Mesendoderm (in vitro differentiated cells): ENCODE data around the gene ELP2.

Experiments
- DNase-seq: peaks from one replicate; pipeline ENCODE4 v3.0.0; 2013
- H2AK5ac ChIP-seq: 2 replicates; pipeline ENCODE4 v1.6.1; 2013; ENCODE audit warnings: low read length, inconsistent platforms
- H2BK120ac ChIP-seq: 2 replicates; pipeline ENCODE4 v1.6.1; 2013; ENCODE audit warnings: low read depth, mild to moderate bottlenecking, low read length, moderate library complexity, mixed read lengths
- H2BK15ac ChIP-seq: replicated peaks from 2 replicates; pipeline ENCODE4 v1.6.1; 2013; ENCODE audit warnings: low read depth, mild to moderate bottlenecking, moderate library complexity
- H2BK5ac ChIP-seq: 2 replicates; pipeline ENCODE4 v1.6.1; 2013; ENCODE audit warnings: low read length, inconsistent platforms
- H3K18ac ChIP-seq: 2 replicates; pipeline ENCODE4 v1.6.1; 2013; ENCODE audit warnings: mild to moderate bottlenecking, low read length, mixed read lengths
- H3K23ac ChIP-seq: one replicate; pipeline ENCODE4 v1.6.1; 2013; ENCODE audit warnings: low read length
- H3K27ac ChIP-seq: 2 replicates; pipeline ENCODE4 v1.5.1; 2013; ENCODE audit warnings: low read depth, mild to moderate bottlenecking, inconsistent platforms, low read length, moderate library complexity
- H3K27me3 ChIP-seq: 2 replicates; pipeline ENCODE4 v1.6.1; 2013; ENCODE audit warnings: low read length, control low read depth, mild to moderate bottlenecking, inconsistent platforms; ENCODE audit not compliant: insufficient read depth, poor library complexity
- H3K36me3 ChIP-seq: 2 replicates; pipeline ENCODE4 v1.6.1; 2013; ENCODE audit warnings: low read length, inconsistent platforms; ENCODE audit not compliant: control insufficient read depth, insufficient read depth
- H3K4ac ChIP-seq: one replicate; pipeline ENCODE4 v1.6.1; 2013; ENCODE audit warnings: low read depth, mild to moderate bottlenecking, low read length, moderate library complexity
- H3K4me1 ChIP-seq: 2 replicates; pipeline ENCODE4 v1.6.1; 2013; ENCODE audit warnings: low read depth, low read length, inconsistent platforms; ENCODE audit not compliant: control insufficient read depth
- H3K4me2 ChIP-seq: 2 replicates; pipeline ENCODE4 v1.6.1; 2013; ENCODE audit warnings: low read length
- H3K4me3 ChIP-seq: 2 replicates; pipeline ENCODE4 v1.5.1; 2013; ENCODE audit warnings: mild to moderate bottlenecking, low read length
- H3K56ac ChIP-seq: one replicate; pipeline ENCODE4 v1.6.1; 2013; ENCODE audit warnings: low read length
- H3K79me1 ChIP-seq: 2 replicates; pipeline ENCODE4 v1.6.1; 2013; ENCODE audit warnings: low read length, inconsistent platforms
- H3K79me2 ChIP-seq: 2 replicates; pipeline ENCODE4 v1.6.1; 2013; ENCODE audit warnings: mild to moderate bottlenecking, low read length; ENCODE audit not compliant: control insufficient read depth, insufficient read depth
- H3K9ac ChIP-seq: 2 replicates; pipeline ENCODE4 v1.6.1; 2013; ENCODE audit warnings: low read length, inconsistent platforms
- H4K5ac ChIP-seq: one replicate; pipeline ENCODE4 v1.6.1; 2013; ENCODE audit warnings: low read length
- H4K8ac ChIP-seq: one replicate; pipeline ENCODE4 v1.6.1; 2013; ENCODE audit warnings: low read depth, mild to moderate bottlenecking, control low read depth, low read length, moderate library complexity
- WGBS: extraction: QIAGEN DNeasy Blood & Tissue Kit; methylation state at CpG from one replicate; pipeline ENCODE4 v1.1.7; 2013; ENCODE audit warnings: low lambda C conversion rate, missing lambda C conversion rate; ENCODE audit not compliant: insufficient coverage; ENCODE audit errors: extremely low coverage; 5-methylcytosine and 5-hydroxymethylcytosine counted together

Gene ELP2

DNA sequence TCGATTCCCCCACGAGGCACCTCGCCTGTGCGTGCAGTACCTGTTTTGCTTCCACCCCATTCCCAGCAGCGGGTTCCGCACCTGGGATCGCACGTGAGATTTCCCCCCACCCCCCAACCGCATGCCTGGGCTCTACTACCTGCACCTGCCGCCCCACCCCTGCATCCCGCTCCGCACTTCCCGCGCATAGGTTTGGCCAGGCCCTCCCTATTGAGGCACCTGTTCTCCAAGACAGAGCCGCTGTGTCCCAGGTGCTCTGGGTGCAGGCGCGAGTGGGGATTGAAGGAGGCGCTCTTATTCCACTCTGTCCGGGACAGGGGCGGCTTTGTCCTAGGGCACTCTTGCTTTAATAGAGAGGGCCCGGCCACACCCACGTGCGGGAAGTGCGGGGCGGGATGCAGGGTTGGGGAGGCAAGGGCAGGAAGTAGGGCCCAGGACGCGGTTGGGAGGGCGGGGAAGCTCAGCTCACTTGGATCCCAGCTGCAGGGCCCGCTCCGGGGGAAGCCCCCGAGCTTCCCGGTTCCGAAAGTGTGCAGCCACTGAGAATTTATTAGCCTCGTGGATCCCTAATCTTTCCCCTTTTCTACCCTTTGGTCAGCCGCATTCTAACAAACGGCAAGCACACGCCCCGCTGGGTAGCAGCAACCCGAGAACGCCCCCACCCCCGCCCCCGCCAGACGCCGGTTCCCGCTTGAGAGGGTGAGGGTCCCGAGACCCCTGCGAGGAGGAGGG is 56.9 kb downstream of the ELP2 start:
- no peak overlapping the region for H2BK120ac ChIP-seq
- DNase-seq: peak; percentile 11
- no CpG with 5 or more reads among the region's 47 CpGs for WGBS

DNA sequence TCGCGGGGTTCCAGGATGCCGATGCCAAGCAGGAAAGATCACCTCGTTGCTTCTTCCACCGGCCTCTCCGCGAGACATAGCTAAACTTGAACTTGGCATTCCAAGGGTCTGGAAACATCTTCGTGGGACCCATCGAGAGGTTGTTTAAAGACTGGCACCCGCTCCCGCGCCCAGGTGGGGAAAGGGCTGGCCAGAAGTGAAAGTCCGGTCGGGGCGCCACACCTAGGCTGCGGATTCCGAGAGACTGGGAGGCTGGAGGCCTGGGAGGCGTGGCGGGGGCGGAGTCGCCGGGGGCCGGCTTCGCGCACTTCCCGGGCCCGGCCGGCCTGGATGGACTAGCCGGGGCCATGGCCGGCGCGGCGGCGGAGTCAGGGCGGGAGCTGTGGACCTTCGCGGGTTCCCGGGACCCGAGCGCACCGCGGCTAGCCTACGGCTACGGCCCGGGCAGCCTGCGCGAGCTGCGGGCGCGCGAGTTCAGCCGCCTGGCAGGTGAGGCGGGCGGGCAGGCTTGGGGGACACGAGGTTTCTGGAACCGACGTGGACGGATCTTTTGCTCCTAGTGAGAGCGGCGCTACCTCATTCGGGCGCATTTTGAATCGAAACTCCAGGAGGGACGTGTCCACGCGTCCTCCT is 57.6 kb downstream of the ELP2 start, which contains the start of gene MOCOS:
Gene MOCOS, plus strand, starts transcription at position 305 of the 633 bp plus-strand sequence. Its CDS starts 43 bp downstream, at position 348.
- no peak within 1 kb of the TSS for H2AK5ac ChIP-seq
- no peaks in the 10 kb centered on the region for H3K36me3 ChIP-seq
- H3K56ac ChIP-seq: peak within 1 kb of the TSS; percentile 90
- H3K4me2 ChIP-seq: peak within 1 kb of the TSS; percentile 76
- no CpG with 5 or more reads among the region's 66 CpGs for WGBS
- H3K4me1 ChIP-seq: peaks cover 3% of the 10 kb centered on the region
- peak within 1 kb of the TSS; percentile 80 for H3K23ac ChIP-seq
- H3K4me3 ChIP-seq: peak within 1 kb of the TSS; percentile 60
- no peak within 1 kb of the TSS for H3K4ac ChIP-seq
- peak within 1 kb of the TSS; percentile 74 for H3K9ac ChIP-seq
- no peaks in the 10 kb centered on the region for H3K27me3 ChIP-seq
- DNase-seq: peak; percentile 73
- H3K18ac ChIP-seq: peak within 1 kb of the TSS; percentile 53
- no peak within 1 kb of the TSS for H3K27ac ChIP-seq
- H2BK5ac ChIP-seq: no peak within 1 kb of the TSS
- H4K8ac ChIP-seq: no peak within 1 kb of the TSS
- no peaks in the 10 kb centered on the region for H3K79me1 ChIP-seq
- no peak within 1 kb of the TSS for H2BK15ac ChIP-seq
- H3K79me2 ChIP-seq: no peaks in the 10 kb centered on the region
- H4K5ac ChIP-seq: no peak within 1 kb of the TSS
- no peak within 1 kb of the TSS for H2BK120ac ChIP-seq

More for the DNA sequence above, 56.9 kb downstream of the ELP2 start:
- H3K23ac ChIP-seq: no peak overlapping the region
- no peaks in the 10 kb centered on the region for H3K79me1 ChIP-seq
- no peak overlapping the region for H2BK5ac ChIP-seq
- H3K9ac ChIP-seq: peak overlapping the region; percentile 32
- no peaks in the 10 kb centered on the region for H3K27me3 ChIP-seq
- H3K27ac ChIP-seq: no peak overlapping the region
- no peak overlapping the region for H2BK15ac ChIP-seq
- H3K4me2 ChIP-seq: peak overlapping the region; percentile 49
- no peaks in the 10 kb centered on the region for H3K79me2 ChIP-seq
- H3K56ac ChIP-seq: peak overlapping the region; percentile 81
- no peak overlapping the region for H4K8ac ChIP-seq
- no peak overlapping the region for H4K5ac ChIP-seq
- no peak overlapping the region for H3K4ac ChIP-seq
- peak overlapping the region; percentile 5 for H3K18ac ChIP-seq
- H3K4me3 ChIP-seq: peak overlapping the region; percentile 9
- H2AK5ac ChIP-seq: no peak overlapping the region
- H3K36me3 ChIP-seq: no peaks in the 10 kb centered on the region
- H3K4me1 ChIP-seq: peaks cover 3% of the 10 kb centered on the region

- no peak overlapping the region for H4K8ac ChIP-seq
- H3K36me3 ChIP-seq: no peaks in the 10 kb centered on the region
- no peak overlapping the region for H2BK120ac ChIP-seq
- H3K27ac ChIP-seq: no peak overlapping the region
- H3K4me3 ChIP-seq: peak overlapping the region; percentile 60
- H3K4me2 ChIP-seq: peak overlapping the region; percentile 76
- H3K27me3 ChIP-seq: no peaks in the 10 kb centered on the region
- no peak overlapping the region for H2AK5ac ChIP-seq
- H3K18ac ChIP-seq: peak overlapping the region; percentile 53
- H2BK5ac ChIP-seq: no peak overlapping the region
- H4K5ac ChIP-seq: no peak overlapping the region
- DNase-seq: peak; percentile 73
- H3K56ac ChIP-seq: peak overlapping the region; percentile 90
- WGBS: no CpG with 5 or more reads among the region's 43 CpGs
- no peaks in the 10 kb centered on the region for H3K79me2 ChIP-seq
- no peak overlapping the region for H2BK15ac ChIP-seq
- H3K9ac ChIP-seq: peak overlapping the region; percentile 74
- peak overlapping the region; percentile 80 for H3K23ac ChIP-seq
- H3K4ac ChIP-seq: no peak overlapping the region
- peaks cover 3% of the 10 kb centered on the region for H3K4me1 ChIP-seq
- H3K79me1 ChIP-seq: no peaks in the 10 kb centered on the region
Observed at GRCh38 chr18:36187826-36188721, 58.4 kb downstream of the ELP2 start.

DNA sequence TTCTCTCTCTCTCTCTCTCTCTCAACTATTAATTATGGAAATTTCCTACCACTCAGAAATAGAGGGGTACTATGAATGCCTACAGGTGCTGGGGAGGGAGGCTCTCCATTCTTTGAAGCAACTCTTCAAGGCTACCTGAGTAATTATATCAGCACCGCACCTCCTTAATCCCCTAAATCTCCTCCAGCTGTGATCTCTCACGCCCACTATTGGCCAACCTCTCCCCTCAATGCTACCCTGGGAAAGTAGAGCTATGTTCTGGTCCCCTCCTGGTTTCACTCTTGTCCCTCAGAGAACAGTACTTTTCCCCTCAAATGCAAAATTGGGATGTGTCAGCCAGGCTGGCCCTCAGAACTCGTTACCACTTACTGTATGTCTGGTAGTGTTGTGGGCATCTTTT is 59.2 kb downstream of the ELP2 start:
- Histone ChIP-seq H3K23ac (no peak overlapping the region), H4K8ac (no peak overlapping the region), H2AK5ac (no peak overlapping the region), H3K27ac (no peak overlapping the region), H4K5ac (no peak overlapping the region), H3K4me1 (peaks cover 3% of the 10 kb centered on the region), H3K56ac (no peak overlapping the region), H3K4ac (no peak overlapping the region), H2BK120ac (no peak overlapping the region), H2BK5ac (no peak overlapping the region), H3K79me2 (no peaks in the 10 kb centered on the region), H3K4me2 (no peak overlapping the region), H3K4me3 (no peak overlapping the region), H2BK15ac (no peak overlapping the region), H3K79me1 (no peaks in the 10 kb centered on the region), H3K36me3 (no peaks in the 10 kb centered on the region), H3K27me3 (no peaks in the 10 kb centered on the region), H3K18ac (no peak overlapping the region), H3K9ac (no peak overlapping the region)
- peak; percentile 11 for DNase-seq
- WGBS: no CpG with 5 or more reads among the region's 3 CpGs

DNA sequence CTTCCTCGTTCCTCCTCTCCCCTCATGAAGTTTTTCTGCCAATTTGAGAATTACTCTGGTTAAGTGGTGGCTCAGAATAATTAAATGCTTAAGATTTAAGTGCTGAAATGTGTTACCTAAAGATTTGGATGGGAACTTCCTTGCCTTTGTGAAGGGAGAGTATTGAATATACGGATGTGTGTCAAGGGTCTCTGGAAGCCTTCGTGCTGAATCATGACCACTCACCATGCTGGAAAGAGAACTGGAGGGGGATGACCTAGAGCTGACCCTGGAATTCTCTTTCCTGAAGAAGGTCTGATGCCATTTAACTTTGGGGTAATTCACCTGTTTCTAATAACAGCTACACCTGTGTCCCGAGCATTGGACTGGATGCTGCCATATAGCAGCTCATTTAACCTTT is 59.8 kb downstream of the ELP2 start:
- DNase-seq: no peak
- Histone ChIP-seq H3K4me1 (peaks cover 3% of the 10 kb centered on the region), H4K8ac (no peak overlapping the region), H2BK5ac (no peak overlapping the region), H3K79me2 (no peaks in the 10 kb centered on the region), H3K9ac (no peak overlapping the region), H4K5ac (no peak overlapping the region), H3K4me3 (no peak overlapping the region), H2BK120ac (no peak overlapping the region), H3K79me1 (no peaks in the 10 kb centered on the region), H3K18ac (no peak overlapping the region), H3K4ac (no peak overlapping the region), H3K36me3 (no peaks in the 10 kb centered on the region), H2BK15ac (no peak overlapping the region), H3K27ac (no peak overlapping the region), H3K56ac (no peak overlapping the region), H3K23ac (no peak overlapping the region), H3K27me3 (no peaks in the 10 kb centered on the region), H2AK5ac (no peak overlapping the region), H3K4me2 (no peak overlapping the region)
- no CpG with 5 or more reads among the region's 4 CpGs for WGBS
